ENCODE data around the gene CYTIP.

Gene CYTIP

DNA sequence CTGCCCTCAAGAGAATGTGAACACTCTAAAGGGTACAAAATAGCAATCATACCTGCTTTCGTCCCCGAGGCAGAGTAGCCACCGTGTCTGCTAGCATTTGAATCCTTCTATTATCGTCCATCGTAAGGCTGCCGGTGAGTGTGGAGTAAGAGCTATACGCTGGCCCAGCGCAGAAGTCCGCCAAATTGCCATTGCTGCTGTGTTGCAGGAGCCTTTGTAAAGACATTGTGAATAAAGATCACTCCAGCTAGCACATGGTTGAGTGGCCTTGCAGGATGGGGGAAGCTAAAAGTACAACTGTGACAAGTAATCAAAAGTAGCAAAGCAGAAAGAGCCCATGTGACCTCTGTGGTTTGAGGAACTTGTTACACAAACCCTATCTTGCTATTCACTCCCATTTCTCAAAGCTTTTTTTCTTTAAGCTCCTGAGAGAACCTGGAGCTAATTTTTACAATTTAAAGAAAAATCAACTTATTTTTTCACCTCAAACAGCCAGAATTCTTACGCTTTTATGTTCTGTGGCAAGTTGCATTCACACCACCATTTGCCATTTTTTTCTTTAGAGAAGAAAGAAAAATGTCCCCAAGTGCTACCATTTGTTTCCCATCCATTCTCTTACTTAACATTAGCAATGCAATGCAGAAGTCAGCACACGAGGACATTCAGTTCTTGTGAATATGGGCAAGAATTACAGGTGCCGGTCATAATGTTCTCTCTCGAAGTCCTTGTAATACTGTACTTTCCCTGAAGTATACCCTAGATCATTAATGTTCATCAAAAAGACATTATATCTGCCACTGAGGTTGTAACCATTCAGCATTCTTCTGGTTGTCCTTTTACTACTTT is at the start of gene CYTIP:
TSS of gene CYTIP (minus strand) at position 295 of the 846 bp plus-strand sequence. CDS start at position 226, 69 bp downstream.
- in situ Hi-C loops (cut with MboI; ENCODE audit: low pct_unique_long_range_greater_than_20kb, low sequenced_read_pairs, unreplicated experiment): loop anchor here (25.0 kb wide), 1 partner anchor 107 kb away; the partner anchor contains the start of gene ERMN
- DNase-seq (ENCODE audit: low spot score): peak; percentile 12
- TF ChIP-seq, protein P1, sequence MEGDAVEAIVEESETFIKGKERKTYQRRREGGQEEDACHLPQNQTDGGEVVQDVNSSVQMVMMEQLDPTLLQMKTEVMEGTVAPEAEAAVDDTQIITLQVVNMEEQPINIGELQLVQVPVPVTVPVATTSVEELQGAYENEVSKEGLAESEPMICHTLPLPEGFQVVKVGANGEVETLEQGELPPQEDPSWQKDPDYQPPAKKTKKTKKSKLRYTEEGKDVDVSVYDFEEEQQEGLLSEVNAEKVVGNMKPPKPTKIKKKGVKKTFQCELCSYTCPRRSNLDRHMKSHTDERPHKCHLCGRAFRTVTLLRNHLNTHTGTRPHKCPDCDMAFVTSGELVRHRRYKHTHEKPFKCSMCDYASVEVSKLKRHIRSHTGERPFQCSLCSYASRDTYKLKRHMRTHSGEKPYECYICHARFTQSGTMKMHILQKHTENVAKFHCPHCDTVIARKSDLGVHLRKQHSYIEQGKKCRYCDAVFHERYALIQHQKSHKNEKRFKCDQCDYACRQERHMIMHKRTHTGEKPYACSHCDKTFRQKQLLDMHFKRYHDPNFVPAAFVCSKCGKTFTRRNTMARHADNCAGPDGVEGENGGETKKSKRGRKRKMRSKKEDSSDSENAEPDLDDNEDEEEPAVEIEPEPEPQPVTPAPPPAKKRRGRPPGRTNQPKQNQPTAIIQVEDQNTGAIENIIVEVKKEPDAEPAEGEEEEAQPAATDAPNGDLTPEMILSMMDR (IDR thresholded peaks at IDR 0.05; ENCODE audit: extremely low read depth, insufficient read depth, missing control alignments): no peak

DNA sequence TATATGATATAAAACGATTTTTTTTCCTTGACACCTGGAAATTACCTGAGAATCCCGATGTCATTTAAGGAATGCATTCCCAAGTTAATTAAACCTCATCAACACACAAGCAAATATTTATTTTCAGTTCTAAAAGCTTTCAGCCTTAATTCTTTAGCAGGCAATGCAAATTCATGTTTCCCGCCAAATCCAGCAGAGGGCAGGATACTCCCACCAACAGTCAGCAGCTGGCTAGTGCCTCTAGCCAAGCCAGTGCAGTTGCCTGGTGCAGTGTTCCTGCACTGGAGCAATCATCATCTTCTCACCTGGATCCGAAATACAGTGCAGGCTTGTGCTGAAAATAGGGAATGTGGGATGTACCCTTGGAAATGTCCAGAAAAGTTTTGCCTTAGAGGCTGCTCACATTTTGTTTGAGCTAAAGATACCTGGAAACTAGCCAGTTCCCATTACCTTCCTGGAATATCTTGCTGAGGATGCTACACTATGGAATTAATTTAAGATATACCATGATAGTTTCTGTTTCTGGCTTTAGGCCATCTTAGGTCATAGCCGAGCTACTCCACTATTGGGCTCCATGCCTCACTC is 48.4 kb upstream of the CYTIP start:
- in situ Hi-C loops (cut with MboI; ENCODE audit: low pct_unique_long_range_greater_than_20kb, low sequenced_read_pairs, unreplicated experiment): loop anchor here (25.0 kb wide), 1 partner anchor 520 kb away; no protein-coding TSS in a partner anchor
- TF ChIP-seq, protein P1 (IDR thresholded peaks at IDR 0.05; ENCODE audit: extremely low read depth, insufficient read depth, missing control alignments): peak; percentile 89
- peak; percentile 55 for DNase-seq (ENCODE audit: low spot score)

DNA sequence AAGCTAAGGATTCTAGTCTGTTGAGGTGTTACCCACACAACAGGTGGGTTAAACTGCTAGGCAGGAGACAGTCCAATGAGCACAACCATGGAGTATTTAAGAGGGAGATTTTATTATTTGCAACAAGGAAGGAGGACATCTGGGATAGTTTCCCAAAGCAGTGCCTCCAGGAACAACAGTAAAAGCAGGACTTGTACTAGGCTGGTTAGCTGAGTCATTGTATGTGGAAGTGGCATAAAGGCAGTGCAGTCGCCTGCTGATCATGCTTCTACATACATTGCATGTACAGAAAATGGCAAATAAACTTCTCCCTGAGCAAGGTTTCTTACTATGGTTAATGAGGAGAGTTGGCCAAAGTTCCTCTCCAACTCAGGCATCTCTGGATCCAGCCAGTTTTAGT is 46.1 kb upstream of the CYTIP start:
- TF ChIP-seq, protein P1 (IDR thresholded peaks at IDR 0.05; ENCODE audit: extremely low read depth, insufficient read depth, missing control alignments): no peak
- DNase-seq (ENCODE audit: low spot score): no peak
- in situ Hi-C loops (cut with MboI; ENCODE audit: low pct_unique_long_range_greater_than_20kb, low sequenced_read_pairs, unreplicated experiment): loop anchor here (10.0 to 25.0 kb wide), 2 partner anchors 65 to 522 kb away; no protein-coding TSS in a partner anchor

DNA sequence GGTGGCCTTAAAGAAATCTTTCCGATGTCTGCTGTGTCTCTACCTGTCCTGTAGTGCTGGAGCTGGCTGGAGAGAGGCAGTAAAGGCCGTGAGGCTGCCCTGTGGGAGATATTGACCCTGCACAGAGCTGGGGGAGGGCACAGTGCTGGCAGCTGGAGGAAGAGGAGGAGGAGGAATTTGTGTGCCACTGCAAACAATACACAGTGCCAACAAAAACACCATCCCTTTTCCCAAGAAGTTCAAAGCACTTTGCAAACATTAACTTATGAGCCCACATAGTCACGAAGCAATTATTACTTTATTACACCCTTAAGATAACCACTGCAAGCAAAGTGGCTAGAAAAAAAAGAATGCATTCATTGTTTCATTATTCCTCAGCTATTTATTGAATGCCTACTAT is 45.0 kb upstream of the CYTIP start:
- in situ Hi-C loops (cut with MboI; ENCODE audit: low pct_unique_long_range_greater_than_20kb, low sequenced_read_pairs, unreplicated experiment): loop anchor here (10.0 to 25.0 kb wide), 2 partner anchors 64 to 523 kb away; no protein-coding TSS in a partner anchor
- TF ChIP-seq, protein P1 (IDR thresholded peaks at IDR 0.05; ENCODE audit: extremely low read depth, insufficient read depth, missing control alignments): no peak
- DNase-seq (ENCODE audit: low spot score): no peak

DNA sequence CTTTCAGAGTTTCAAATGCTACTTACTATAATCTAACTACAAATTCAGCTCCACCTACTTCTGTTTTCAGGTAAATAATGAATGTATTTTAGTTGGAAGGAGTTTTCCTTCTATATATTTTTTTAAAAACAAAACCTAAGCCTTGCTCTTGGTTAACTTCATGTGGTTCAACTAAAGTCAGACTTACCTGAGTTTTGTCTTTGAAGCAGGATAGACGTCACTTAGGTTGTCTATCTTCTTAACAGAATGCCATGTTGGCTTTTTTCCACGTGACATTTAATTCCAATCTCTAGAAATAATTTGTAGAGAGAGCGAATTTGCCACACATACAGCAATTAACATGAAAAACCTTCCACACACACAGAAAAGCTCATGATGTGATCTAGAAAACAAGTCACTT is 43.9 kb upstream of the CYTIP start:
- no peak for DNase-seq (ENCODE audit: low spot score)
- TF ChIP-seq, protein P1 (IDR thresholded peaks at IDR 0.05; ENCODE audit: extremely low read depth, insufficient read depth, missing control alignments): no peak
- in situ Hi-C loops (cut with MboI; ENCODE audit: low pct_unique_long_range_greater_than_20kb, low sequenced_read_pairs, unreplicated experiment): loop anchor here (10.0 to 25.0 kb wide), 2 partner anchors 63 to 525 kb away; no protein-coding TSS in a partner anchor

DNA sequence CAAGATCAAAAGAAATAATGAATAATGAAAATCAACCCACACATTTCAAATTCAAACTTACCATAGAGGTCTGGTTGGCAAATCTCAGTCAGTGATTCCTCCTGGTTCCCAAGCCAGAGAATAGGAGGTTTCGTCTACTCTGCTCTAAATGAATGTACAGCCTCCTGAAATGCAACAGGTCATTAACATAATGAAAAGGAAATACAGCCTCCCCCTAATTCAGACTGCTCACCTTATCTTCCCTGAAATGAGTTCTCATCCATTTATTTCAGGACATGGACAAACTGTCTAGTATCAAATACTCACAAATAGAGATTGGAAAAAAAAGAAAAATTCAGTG is 43.4 kb upstream of the CYTIP start:
- no peak for DNase-seq (ENCODE audit: low spot score)
- in situ Hi-C loops (cut with MboI; ENCODE audit: low pct_unique_long_range_greater_than_20kb, low sequenced_read_pairs, unreplicated experiment): loop anchor here (10.0 to 25.0 kb wide), 2 partner anchors 62 to 525 kb away; no protein-coding TSS in a partner anchor
- TF ChIP-seq, protein P1 (IDR thresholded peaks at IDR 0.05; ENCODE audit: extremely low read depth, insufficient read depth, missing control alignments): no peak

All from GM13977 (cell line).